MM.1S (cell line): ENCODE results near the gene TOP2A.
"Not testable (repeated sequence)": the region's sequence is repeated elsewhere in the genome, so short reads cannot be mapped to it uniquely, and the experiment has no call there.

ENCODE experiments used
- CTCF ChIP-seq: fragments of 300-600 bp; sonication (generic); IDR thresholded peaks from 2 replicates; pipeline ENCODE4 v1.5.1; 2016; ENCODE audit warnings: antibody characterized with exemption, low read length, mixed read lengths
- EZH2 ChIP-seq: fragments of 300-600 bp; sonication (generic); optimal IDR thresholded peaks from 2 replicates; pipeline ENCODE3; 2017; ENCODE audit warnings: low read depth, mild to moderate bottlenecking, antibody characterized with exemption, low read length, mixed read lengths

- TF ChIP-seq CTCF, EZH2: not testable (repeated sequence)
These were observed 41.2 kb downstream of the TOP2A start for GRCh38 chr17:40376541-40376940.
